HepG2 (cell line): ENCODE measurements around the gene SPIRE1. TPM values are rescaled to one million over a fixed set of nuclear protein-coding genes. Genes with fewer than 3 reads are reported as not detected.

Source experiments
- FLYWCH1 ChIP-seq: sonication (generic); formaldehyde crosslinking; IDR thresholded peaks from 2 replicates; pipeline ENCODE4 v1.8.1; 2023; ENCODE audit warnings: mild to moderate bottlenecking, missing genetic modification reagents
- FOXA1 ChIP-seq, 2 experiments: fragments of 450-650 bp in 1 of 2; sonication (generic) in 1 of 2; formaldehyde crosslinking in 1 of 2; IDR thresholded peaks; 2 replicates each; pipeline versions ENCODE4 v1.4.0 to v1.6.1; 2016 to 2020; ENCODE audit warnings: missing genetic modification reagents in 1 of 2
- FOXO1 ChIP-seq: sonication (generic); formaldehyde crosslinking; IDR thresholded peaks from 2 replicates; pipeline ENCODE4 v1.4.0; 2020; ENCODE audit warnings: missing genetic modification reagents
- HIC2 ChIP-seq: sonication (generic); formaldehyde crosslinking; IDR thresholded peaks from 2 replicates; pipeline ENCODE4 v1.9.0; 2022; ENCODE audit warnings: low read depth, missing genetic modification reagents
- KDM5A ChIP-seq: fragments of 200-600 bp; sonication (generic); IDR thresholded peaks from 2 replicates; pipeline ENCODE4 v1.7.0; 2018; ENCODE audit warnings: antibody characterized with exemption, mild to moderate bottlenecking, low read length, borderline replicate concordance
- MED8 ChIP-seq: sonication (generic); formaldehyde crosslinking; IDR thresholded peaks from 2 replicates; pipeline ENCODE4 v1.8.1; 2023; ENCODE audit warnings: mild to moderate bottlenecking, missing genetic modification reagents; ENCODE audit not compliant: insufficient replicate concordance
- MTF2 ChIP-seq: sonication (generic); formaldehyde crosslinking; IDR thresholded peaks from 2 replicates; pipeline ENCODE4 v1.5.0; 2020; ENCODE audit warnings: missing genetic modification reagents, borderline replicate concordance
- PAX8 ChIP-seq: sonication (generic); formaldehyde crosslinking; IDR thresholded peaks from 2 replicates; pipeline ENCODE4 v1.8.0; 2022; ENCODE audit warnings: mild to moderate bottlenecking, missing genetic modification reagents, borderline replicate concordance
- PBX3 ChIP-seq: sonication (generic); formaldehyde crosslinking; IDR thresholded peaks from 2 replicates; pipeline ENCODE4 v1.8.1; 2023; ENCODE audit warnings: missing genetic modification reagents, inconsistent platforms, borderline replicate concordance
- PTBP1 ChIP-seq: fragments of 200-400 bp; formaldehyde crosslinking; IDR thresholded peaks from 2 replicates; pipeline ENCODE4 v1.6.1; 2018; ENCODE audit warnings: low read length, low read depth; ENCODE audit not compliant: poor library complexity, severe bottlenecking
- SATB2 ChIP-seq: sonication (generic); formaldehyde crosslinking; IDR thresholded peaks from 2 replicates; pipeline ENCODE4 v1.5.0; 2020; ENCODE audit warnings: missing genetic modification reagents
- TFAP4 ChIP-seq: sonication (generic); IDR thresholded peaks from 2 replicates; pipeline ENCODE4 v1.6.1; 2016; ENCODE audit warnings: low read depth, borderline replicate concordance
- ZFP82 ChIP-seq: sonication (generic); formaldehyde crosslinking; IDR thresholded peaks from 2 replicates; pipeline ENCODE4 v1.5.1; 2020; ENCODE audit warnings: mild to moderate bottlenecking, missing genetic modification reagents, borderline replicate concordance
- ZNF333 ChIP-seq: sonication (generic); formaldehyde crosslinking; IDR thresholded peaks from 2 replicates; pipeline ENCODE4 v1.4.0; 2020; ENCODE audit warnings: mild to moderate bottlenecking, missing genetic modification reagents, borderline replicate concordance
- ZNF383 ChIP-seq: sonication (generic); formaldehyde crosslinking; IDR thresholded peaks from 2 replicates; pipeline ENCODE4 v1.4.0; 2020; ENCODE audit warnings: missing genetic modification reagents, mild to moderate bottlenecking, borderline replicate concordance
- ZNF430 ChIP-seq: sonication (generic); formaldehyde crosslinking; IDR thresholded peaks from 2 replicates; pipeline ENCODE4 v1.9.0; 2021; ENCODE audit warnings: mild to moderate bottlenecking, missing genetic modification reagents
- ZNF563 ChIP-seq: sonication (generic); formaldehyde crosslinking; IDR thresholded peaks from 2 replicates; pipeline ENCODE4 v1.8.0; 2022; ENCODE audit warnings: mild to moderate bottlenecking, moderate library complexity, missing genetic modification reagents
- ZNF609 ChIP-seq: sonication (generic); formaldehyde crosslinking; IDR thresholded peaks from 2 replicates; pipeline ENCODE4 v1.4.0; 2020; ENCODE audit warnings: mild to moderate bottlenecking, missing genetic modification reagents, borderline replicate concordance
- ZNF703 ChIP-seq: sonication (generic); formaldehyde crosslinking; IDR thresholded peaks from 2 replicates; pipeline ENCODE4 v1.5.1; 2020; ENCODE audit warnings: missing genetic modification reagents, mild to moderate bottlenecking, moderate library complexity, borderline replicate concordance
- ZNF777 ChIP-seq: sonication (generic); formaldehyde crosslinking; IDR thresholded peaks from 2 replicates; pipeline ENCODE4 v1.4.0; 2020; ENCODE audit warnings: missing genetic modification reagents
- polyA plus RNA-seq, 8 experiments: library from polyadenylated mRNA; depleted of rRNA in 3 of 8; stranded (reverse) in 7 of 8; unstranded in 1 of 8; fragments of >200 nt; fragmentation: Illumina TruSeq in 4 of 8; extraction: Trizol in 4 of 8; gene quantifications; 2 replicates each; pipeline versions ENCODE4 v1.2.1 to v1.2.3, GENCODE V29; 2011 to 2016; ENCODE audit warnings: low read depth in 4 of 8, missing spikeins in 1 of 8, mixed read lengths in 1 of 8; ENCODE audit not compliant: insufficient read depth in 1 of 8
- total RNA-seq, 5 experiments: library from RNA; depleted of rRNA; stranded (reverse); fragments of >200 nt; fragmentation: Illumina TruSeq; extraction: Trizol; gene quantifications; 2 replicates each; pipeline ENCODE4 v1.2.3, GENCODE V29; 2016; ENCODE audit warnings: low read depth in 1 of 5

The SPIRE1 gene
- total and polyA plus RNA-seq, 2 of the 13 experiments (the other 11 are each of a cell fraction or from before 2014, with no cell fraction given) = 9.9 to 21.3 TPM

- TF ChIP-seq ZNF333 (CRISPR knock-in tag) (no peak), MTF2 (CRISPR knock-in tag) (no peak), ZNF430 (no peak), ZNF703 (CRISPR knock-in tag) (no peak), PTBP1 (no peak), FLYWCH1 (CRISPR knock-in tag) (no peak), ZNF563 (CRISPR knock-in tag) (no peak), KDM5A (no peak), PBX3 (CRISPR knock-in tag) (no peak), SATB2 (CRISPR knock-in tag) (no peak), ZFP82 (no peak), TFAP4 (no peak), HIC2 (CRISPR knock-in tag) (no peak), ZNF609 (no peak), MED8 (no peak), PAX8 (no peak), ZNF383 (CRISPR knock-in tag) (no peak), FOXO1 (CRISPR knock-in tag) (no peak), FOXA1 (IDR thresholded peaks at IDR 0.05) (no peak), FOXA1 (CRISPR knock-in tag; IDR thresholded peaks at IDR 0.05) (no peak), ZNF777 (no peak)
Measured at GRCh38 chr18:12403601-12404506, 254.1 kb downstream of the SPIRE1 start (continued).
